GM18907 (cell line): ENCODE data around the gene PRLR.
"Not testable (repeated sequence)": the region's sequence is repeated elsewhere in the genome, so short reads cannot be mapped to it uniquely, and the experiment has no call there.

Experiments
- ATAC-seq: cut with Tn5 transposase; IDR thresholded peaks from one replicate; pipeline ENCODE4 v1.9.1; 2021; ENCODE audit warnings: mild to moderate bottlenecking, moderate library complexity; ENCODE audit not compliant: unreplicated experiment

Gene PRLR

DNA sequence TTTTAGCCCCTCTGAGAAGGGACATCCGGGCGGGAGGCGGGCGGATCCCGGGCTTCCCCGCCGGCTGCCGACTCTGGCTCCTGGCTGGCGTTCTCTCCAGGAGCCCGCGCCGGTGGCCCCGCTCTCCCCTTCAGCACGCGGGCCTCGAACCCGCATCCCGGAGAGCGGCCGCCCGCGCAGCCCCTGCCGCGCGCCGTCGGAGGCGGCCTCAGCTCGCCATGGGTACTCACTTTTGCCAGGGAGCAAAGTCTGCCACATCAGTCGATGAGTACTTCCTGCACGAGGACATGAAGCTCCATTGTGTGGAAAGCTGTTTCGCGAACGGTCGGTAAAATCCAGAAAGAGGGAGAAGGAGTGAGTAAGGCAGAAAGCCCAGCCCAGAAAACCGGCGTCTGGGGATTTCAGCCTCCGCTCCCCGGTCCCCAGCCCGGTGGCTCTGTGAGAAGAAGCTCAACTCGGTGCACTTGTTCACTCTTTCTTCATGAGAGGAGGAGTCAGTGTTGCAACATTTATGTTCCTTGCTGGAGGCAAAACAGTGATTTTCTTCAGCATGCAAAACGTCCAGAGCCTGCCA is at the start of gene PRLR:
Gene PRLR (minus strand): TSS at position 450 of the 574 bp plus-strand sequence. CDS start 140,867 bp downstream, outside the sequence.
- peak; percentile 28 for ATAC-seq

DNA sequence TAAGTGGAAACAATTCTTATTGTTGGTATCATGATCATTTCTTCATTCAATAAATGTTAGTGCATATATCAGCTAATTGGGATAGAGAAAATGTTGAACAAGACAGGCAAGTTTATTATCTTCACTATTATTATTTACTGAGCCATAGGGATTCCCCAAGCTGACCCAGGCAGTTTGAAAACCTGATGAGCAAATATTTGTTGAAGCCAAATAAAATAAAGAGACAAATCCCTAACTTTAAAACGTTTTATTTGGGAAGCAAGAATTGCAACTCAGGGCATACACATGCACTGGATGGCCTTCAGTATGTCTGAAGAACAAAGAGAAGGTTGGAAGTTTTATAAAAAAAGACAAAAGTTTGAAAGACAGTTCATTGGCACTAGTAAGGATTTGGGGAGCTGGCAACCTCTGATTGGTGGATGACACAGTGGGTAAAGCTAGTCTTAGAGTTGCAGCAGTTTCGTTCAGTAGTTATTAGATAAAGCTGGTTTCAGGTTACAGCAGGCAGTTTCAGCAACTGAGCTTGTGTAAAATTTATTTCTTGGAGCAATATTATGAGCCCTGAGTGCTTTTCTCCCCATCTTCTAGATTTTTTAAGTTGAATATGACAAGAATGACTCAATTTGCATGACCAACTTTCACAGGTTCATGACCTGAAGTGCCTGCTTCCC is 44.7 kb upstream of the PRLR start:
- no peak for ATAC-seq

DNA sequence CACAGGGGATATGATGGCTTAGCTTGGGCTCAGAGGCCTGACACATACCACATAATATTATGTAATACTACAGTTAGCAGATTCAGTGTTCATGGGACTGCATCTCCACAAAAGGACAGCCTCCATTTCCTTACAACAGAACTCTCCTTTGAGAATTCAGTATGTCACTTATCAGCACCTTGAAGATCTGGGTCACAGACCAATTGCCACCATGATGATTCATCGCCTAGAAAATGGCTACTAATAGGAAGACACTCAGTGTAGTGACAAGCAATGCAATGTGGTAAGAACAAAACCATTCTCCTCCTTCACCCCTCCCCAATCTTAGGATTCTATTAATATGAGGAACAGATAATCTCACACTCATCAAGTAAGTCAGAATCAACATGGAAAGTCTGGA is 38.7 kb upstream of the PRLR start:
- ATAC-seq, result no peak

DNA sequence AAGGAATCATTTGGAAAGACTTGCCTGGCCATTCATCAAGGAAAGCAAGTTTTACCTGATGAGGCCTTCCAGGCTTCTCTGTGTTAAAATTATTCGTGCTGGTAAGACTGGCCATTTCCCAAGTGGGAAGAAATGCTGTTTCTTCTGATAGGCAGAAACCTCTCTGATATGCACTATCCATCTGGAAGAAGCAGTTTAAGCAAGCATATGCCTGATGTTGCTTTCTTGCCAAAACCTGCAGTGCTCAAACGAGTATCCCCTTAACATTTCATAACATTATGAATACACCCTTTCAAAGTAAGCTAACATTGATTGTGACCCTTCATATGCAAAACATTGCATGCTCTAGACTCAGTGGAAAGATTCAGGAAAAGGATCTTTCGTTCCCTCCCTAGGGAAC is 36.0 kb upstream of the PRLR start:
- ATAC-seq, result no peak

DNA sequence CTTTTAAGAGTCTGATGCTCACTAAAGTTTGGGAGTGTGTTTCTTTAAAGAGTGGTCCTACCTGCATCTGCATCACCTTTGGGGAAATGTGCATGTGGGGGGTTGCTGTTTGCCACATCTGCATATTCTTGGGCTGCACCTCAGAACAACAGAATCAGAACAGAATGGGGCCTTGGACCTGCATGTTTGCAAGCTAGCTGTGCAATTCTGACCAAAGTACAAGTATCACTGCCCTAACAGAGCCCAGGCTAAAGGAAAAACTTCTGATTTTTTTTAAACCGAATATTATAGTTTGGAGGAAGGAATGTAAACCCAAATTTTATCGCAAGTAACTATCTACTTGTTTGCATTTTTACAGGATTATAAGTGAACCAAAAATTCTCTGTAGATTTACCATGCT is 34.2 kb upstream of the PRLR start:
- ATAC-seq, result no peak

DNA sequence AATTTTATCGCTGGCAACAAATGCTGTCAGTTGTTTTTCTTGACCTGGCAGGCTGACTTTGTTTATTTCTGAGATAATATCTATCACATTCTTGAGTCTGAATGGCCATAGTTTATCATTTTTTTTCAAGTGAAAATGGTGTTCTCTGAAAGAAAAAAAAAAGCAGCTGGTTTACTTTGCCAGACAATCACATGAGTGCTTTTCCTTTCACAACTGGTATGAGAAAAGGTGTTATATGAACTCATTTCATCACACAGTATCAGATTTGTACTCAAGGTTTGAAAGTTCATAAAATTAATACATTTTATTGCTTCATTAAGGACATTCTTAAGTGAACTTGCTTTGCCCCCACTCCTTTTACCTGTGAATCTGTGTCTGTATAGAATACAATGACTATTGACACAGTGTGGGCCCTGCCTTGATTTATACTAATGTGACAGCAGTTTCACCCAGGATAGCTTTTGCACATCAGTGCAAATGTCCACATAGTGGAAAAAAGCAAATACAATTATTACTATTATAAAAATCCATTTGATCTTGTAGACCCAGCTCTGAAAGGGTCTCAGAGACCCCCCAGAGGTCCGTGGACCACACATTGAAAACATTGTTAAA is 33.1 kb upstream of the PRLR start:
- ATAC-seq, result no peak

DNA sequence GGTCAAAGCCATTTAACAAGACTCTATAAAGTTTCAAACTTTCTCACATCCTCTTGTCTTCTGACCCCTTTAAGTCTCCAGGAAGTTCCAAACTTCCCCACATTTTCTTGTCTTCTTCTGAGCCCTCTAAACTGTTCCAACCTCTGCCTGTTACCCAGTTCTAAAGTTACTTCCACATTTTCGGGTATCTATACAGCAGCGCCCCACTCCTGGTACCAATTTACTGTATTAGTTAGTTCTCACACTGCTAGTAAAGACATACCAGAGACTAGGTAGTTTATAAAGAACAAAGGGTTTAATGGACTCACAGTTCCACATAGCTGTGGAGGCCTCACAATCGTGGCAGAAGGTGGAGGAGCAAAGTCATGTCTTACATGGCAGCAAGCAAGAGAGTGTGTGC is 23.3 kb upstream of the PRLR start:
- no peak for ATAC-seq

DNA sequence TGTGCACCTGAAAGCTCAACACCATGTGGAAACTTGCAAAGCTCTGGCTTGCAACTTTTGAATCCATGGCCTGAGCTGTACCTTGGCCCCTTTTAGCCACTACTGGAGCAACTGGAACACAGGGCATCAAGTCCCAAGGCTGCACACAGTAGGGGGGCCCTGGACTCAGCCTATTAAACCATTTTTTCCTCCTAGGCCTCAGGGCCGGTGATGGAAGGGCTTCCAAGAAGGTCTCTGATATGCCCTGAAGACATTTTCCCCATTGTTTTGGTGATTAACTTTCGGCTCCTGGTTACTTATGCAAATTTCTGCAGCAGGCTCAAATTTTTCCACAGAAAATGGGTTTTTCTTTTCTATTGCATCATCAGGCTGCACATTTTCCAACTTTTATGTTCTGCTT is 22.7 kb upstream of the PRLR start:
- no peak for ATAC-seq

DNA sequence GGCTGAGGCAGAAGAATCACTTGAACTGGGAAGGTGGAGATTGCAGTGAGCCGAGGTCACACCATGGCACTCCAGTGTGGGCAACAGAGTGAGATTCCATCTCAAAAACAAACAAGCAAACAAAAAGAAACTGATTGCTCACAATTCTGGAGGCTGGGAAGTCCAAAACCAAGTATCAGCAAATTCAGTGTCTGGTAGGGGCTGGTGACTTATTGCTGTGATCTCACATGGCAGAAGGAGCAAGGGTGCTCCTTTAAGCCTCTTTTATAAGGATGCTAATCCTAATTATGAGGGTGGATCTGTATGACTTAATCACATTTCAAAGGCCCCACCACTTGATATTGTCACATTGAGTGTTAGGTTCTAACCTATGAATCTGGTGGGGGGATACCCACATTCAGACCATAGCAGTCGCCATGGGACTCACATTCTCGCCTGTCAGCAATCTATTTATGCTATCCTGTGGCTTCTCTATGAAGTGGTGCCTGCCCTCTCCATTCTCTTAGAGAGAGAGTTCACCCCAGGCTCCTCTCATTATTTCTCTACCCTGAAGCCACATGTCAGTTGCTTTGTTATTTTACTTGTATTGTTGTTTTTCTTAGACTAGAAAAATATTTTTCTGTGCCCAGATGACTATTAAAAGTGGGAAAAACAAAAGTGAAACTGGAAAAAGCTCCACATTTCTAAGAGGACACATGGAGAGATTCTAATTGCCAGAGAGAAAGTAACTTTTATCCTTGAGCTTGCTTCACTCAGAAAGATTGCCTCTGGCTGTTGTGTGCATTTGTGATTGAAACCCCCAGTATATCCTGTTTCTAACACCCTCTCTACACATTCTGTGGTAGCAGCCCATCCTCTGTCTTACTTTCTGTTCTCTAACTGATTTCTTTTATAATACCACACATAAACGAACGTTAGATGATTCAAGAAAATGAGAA is 18.8 kb upstream of the PRLR start:
- no peak for ATAC-seq

DNA sequence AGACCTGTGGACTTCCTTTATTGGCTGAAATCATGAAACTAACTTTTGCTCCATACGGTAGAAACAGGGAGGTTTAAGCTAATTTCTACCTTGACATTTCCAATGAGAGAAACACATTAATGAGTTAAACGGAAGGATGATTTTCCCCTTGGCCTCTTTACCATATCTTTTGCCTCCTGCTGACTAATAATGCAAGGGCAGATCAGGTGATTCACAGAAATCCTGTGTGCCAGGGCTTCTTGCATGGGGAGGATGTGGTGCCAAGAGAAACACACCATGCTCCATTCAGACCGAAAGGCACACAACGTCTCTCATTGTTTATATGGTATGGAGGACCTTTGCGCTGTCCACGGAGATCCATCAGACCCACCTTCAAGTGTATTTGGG is 17.4 kb upstream of the PRLR start:
- no peak for ATAC-seq

DNA sequence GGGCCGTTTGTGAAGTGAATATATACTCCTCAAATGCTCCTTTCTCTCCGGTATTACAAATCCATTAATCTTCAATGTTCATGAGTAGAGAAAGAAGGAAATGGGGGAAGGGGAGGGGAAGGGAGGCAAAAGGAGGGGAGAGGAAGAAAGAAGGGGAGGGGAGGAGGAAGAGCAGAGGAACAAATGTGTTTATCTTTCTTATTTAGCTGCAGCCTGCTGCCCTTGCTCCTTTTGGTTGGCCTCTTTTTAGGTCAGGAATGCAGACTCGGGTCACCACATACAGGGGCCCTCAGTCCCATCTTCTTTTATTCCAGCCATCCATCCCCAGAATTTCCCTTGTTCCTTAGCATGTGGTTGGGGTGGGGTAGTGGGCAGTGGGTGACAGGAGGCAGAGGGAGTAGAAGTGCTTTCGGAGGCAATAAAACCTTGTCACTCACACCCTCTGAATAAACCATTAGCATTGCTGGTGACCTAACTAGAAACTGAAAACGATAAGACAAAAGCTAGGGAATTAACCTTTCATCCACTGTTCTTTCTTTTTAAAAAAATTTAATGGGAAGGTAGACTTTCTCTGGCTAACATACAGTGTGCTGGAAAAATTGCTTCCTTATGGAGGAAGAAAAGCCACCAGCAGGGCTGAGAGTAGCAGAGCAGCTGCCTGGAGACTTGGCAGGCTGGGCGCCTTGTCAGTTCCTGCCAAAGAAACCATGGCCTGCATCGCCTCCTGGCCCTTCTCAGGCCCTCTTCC is 16.8 kb upstream of the PRLR start:
- ATAC-seq, result no peak

DNA sequence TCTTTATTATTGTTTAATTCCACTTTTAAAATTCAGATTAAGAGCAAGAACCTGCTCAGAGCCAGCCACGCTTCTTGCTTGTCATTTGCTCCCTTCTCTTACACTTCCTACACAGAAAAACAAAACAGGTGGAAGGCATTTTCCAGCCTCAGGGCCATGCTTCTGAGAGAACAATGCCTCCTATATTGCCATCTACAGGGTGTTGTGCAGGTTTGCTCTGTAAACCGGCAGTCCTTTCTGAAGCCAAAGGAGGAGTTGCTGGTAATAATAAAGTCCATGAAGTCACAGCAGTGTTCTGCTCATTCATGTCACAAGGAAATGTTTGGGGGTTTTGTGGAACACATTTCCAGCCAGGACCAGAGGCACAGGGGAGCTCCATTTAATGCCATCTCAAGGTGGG is 16.1 kb upstream of the PRLR start:
- no peak for ATAC-seq

DNA sequence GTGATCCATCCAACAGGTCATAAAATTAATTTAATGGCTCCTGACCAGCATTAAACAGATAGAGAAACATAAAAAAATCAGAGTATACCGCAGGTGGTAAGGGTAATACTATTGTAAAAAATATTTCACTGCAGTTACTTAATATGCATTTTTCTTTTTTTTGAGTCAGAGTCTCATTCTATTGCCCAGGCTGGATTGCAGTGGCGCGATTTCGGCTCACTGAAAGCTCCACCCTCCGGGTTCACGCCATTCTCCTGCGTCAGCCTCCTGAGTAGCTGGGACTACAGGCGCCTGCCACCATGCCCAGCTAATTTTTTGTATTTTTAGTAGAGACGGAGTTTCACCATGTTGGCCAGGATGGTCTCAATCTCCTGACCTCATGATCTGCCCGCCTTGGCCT is 15.1 kb upstream of the PRLR start:
- not testable (repeated sequence) for ATAC-seq

DNA sequence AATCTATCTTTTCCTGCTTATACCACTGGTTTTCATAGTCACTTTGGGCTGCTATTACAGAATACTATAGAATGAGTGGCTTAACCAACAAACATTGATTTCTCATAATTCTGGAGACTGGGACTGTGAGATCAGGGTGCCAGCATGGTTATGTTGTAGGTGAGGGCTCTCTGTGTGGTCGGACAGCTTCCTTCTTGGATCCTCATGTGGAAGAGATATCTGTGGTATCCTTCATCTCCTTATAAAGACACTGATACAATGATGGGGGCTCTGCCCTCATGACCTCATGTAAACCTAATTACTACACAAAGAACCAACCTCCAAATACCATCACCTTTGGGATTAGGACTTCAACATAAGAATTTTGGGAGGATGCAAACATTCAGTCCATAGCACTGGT is 13.9 kb upstream of the PRLR start:
- ATAC-seq, result no peak

DNA sequence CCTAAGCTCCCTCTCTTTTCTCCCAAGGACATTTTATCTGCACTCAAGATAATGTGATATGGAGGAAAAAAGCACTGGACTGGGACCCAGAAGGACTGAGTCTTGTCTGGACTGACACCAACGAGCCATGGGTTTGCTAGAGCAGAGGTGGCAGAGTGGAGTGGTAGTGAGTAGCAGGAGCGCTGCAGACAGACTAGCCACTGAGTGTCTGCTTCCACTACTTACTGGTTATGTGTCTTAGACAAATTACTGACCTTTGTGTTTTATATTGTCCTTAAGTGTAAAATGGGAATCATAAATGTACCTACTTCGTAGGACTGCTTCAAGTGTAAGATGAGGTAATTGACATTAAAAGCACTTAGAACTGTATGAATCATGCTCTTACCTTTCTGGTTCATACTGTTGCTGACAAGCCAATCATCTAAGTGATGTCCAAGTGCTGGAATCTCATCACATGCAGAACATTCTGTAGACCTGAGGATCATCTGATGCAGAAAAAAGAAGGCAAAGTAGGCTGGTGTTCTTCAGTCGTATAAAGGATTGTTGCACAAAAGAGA is 12.5 kb upstream of the PRLR start:
- no peak for ATAC-seq

DNA sequence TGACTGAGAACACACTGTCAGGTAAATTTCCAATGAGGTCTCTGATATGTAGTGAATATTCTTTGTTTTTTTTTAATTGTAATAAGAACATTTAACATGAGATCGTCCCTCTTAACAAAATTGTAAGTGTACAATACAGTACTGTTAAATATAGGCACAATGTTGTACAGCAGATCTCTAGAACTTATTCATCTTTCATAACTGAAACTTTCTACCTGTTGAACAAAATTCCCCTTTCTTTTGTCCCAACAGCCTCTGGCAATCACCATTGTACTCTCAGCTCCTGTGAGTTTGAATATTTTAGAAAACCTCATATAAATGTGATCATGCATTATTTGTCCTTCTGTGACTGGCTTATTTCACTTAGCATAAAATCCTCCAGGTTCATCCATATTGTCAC is 10.6 kb upstream of the PRLR start:
- ATAC-seq, result no peak

DNA sequence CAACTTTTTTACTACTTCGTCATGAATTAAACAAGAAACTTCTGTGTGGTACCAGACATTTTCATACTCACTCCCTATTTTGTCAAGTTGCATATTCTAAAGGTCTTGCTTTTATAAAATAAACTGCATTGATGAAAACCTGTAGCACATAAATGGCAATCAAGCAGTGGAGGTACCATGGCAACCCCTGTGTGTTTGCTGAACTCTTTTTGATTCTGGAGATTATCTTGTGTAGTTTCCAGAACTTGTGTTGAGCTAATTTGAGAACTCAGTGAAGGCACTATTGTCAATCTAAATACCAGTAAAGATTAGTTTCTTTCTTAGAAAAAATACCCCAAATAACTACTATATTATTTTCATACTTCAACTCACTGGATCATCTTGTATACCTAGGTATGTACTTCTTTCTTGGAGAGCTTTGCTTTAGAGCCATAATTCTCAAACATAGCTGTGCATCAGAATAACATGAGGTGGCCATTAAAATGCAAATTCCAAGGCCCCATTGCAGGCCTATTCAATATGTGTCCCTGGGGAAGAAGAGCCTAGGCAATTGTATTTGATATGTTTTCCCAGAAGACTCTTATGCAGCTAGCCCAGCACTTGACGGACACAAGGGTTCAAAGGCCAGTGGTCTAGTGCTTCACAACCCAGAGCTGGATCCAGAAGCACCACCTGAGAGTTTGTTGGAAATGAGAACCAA is 9.8 kb upstream of the PRLR start:
- ATAC-seq, result no peak

DNA sequence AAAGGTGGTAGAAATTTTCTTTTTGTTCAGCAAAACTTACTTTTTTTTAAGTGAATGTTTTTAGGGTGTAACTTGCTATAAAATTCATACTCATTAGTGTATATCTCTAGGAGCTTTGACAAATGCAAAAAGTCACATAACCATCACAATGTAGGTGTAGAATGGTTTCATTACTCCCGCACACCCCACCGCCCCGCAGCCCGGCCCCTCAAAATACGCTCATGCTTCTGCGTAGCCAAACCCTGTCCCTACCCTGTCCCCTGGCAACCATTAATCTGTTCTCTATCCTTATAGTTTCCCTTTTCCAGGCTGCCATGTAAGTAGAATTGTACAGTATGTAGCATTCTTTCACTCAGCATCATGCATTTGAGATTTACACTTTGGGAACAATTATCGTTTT is 9.2 kb upstream of the PRLR start:
- ATAC-seq, result no peak

DNA sequence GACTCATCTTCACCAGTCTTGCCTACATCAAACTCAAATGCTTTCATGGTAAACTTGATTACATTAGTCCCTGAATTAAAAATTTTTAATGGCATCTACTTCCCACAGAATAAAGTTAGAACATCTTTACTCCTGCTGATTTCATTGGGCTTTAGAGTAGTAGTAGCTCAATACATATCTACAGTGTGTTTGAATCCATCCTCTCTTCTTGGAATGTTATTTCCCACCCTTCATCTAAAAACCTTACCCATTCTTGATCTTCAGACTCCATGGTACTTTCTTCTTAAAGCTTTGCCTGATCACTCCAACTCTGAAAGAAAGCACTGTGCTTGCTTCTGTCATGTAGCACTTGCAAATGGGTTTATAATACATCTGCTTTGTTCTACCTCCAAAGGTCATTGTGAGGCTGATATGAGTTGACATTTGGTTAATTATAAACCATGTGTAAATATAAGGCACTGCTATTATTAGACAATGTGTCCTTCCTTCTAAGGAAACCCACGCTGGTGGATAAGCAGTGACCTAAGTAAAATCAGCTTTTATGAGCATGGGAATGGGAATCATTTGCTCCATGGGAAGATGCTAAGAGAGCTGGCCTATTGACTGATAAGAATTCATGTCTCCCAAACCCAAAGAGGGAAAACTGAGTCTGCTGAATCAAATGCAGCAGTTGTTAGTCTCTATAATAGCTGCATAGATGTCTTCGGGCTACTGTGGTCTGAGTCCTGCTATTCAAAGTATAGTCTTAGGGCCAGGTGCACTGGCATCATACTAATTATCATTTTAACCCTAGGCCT is 7.5 kb upstream of the PRLR start:
- peak; percentile 91 for ATAC-seq
